Smooth muscle cell of bladder (primary cell): ENCODE measurements around the gene KBTBD2. TPM values are rescaled to one million over a fixed set of nuclear protein-coding genes. Genes with fewer than 3 reads are reported as not detected.

Source experiments
- total RNA-seq: library from RNA; depleted of rRNA; stranded (reverse); fragments of >200 nt; gene quantifications from 2 replicates; pipeline ENCODE4 v1.2.3, GENCODE V29; 2014

The KBTBD2 gene
- 21.2 and 26.7 TPM in 2 replicates for total RNA-seq

DNA sequence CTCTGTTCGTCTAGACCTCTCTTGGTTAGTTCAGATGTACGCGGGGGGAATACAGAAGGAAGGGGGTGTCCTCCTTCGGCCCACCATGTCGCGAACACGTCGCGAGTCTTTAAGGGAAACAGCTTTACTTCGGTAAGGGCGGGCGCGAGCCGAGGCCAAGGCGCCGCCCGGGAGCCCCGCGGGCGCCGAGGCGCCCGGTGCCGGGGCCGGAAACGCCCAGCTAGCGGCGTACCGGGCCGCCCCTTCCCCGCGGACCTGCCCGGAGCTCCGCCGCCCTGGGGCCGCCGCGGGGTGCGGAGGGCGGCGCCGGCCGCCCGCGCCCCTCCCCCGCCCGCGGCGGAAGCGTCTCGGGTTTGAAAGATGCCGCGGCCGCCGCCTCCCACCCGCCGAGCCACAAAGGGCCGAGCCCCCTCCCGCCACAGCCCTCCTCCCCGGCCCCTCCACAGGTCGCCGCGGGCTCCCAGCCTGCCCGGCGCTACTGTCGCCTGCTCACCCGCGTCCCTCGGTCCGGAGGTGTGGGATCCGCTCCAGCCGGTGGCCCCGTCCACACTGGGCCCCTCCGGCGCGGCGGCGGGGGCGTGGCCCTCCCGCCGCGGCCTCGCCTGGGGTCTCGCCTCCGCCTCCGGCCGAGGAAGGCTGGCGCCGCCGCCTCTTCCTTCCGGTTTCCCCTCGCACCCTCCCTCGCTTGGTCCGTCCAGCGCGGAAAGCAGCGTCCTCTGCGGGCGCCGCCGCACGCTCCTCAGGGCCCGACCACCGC lies at the start of gene KBTBD2:
Gene KBTBD2 (minus strand): TSS at position 718 of the 757 bp plus-strand sequence. CDS start 12,156 bp downstream, outside the sequence.

Other genes with a start within 250 kb of the KBTBD2 start
- gene FKBP9, start 65.7 kb upstream of the KBTBD2 start, total RNA-seq: 423 and 558 TPM in 2 replicates
- gene NT5C3A, start 171.0 kb upstream of the KBTBD2 start, total RNA-seq: 13.7 and 17.4 TPM in 2 replicates
- gene RP9, start 217.6 kb upstream of the KBTBD2 start, total RNA-seq: 9.9 and 10.5 TPM in 2 replicates
- gene BBS9, start 237.8 kb upstream of the KBTBD2 start, total RNA-seq: 20.8 and 26.1 TPM in 2 replicates